HG03097 (cell line): Measurements from ENCODE around the gene OR8U1.
"Not testable (repeated sequence)": the region's sequence is repeated elsewhere in the genome, so short reads cannot be mapped to it uniquely, and the experiment has no call there.

Experiments
- ATAC-seq: cut with Tn5 transposase; IDR thresholded peaks from one replicate; pipeline ENCODE4 v1.9.1; 2021; ENCODE audit not compliant: unreplicated experiment, low FRiP score

OR8U1 gene

GRCh38 chr11:56375324-56375723 is at the start of gene OR8U1:
Gene OR8U1 (plus strand): TSS chr11:56375624. CDS start chr11:56375624, 0 bp downstream.
- ATAC-seq: no peak

GRCh38 chr11:56331861-56332491 is 43.4 kb upstream of the OR8U1 start:
- no peak for ATAC-seq

GRCh38 chr11:56333156-56333555 is 42.3 kb upstream of the OR8U1 start:
- ATAC-seq: no peak

DNA sequence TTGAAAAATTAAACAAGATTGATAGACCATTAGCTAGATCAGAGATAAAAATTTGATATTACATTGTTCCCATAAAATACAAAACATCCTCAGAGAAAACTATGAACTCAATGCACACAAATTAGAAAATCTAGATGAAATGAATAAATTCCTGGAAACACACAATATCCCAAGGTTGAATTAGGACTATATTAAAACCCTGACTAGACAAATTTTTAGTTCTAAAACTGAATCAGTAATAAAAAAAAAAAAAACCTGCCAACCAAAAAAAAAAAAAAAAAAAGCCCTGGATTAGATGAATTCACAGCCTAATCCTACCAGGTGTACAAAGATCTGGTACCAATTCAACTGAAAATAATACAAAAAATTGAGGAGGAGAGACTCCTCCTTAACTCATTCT is 35.1 kb upstream of the OR8U1 start:
- ATAC-seq: no peak

GRCh38 chr11:56345739-56346138 is 29.7 kb upstream of the OR8U1 start, which contains the start of gene OR8K1:
Gene OR8K1 (plus strand): TSS chr11:56346039. CDS start chr11:56346039, 0 bp downstream.
- ATAC-seq: no peak

DNA sequence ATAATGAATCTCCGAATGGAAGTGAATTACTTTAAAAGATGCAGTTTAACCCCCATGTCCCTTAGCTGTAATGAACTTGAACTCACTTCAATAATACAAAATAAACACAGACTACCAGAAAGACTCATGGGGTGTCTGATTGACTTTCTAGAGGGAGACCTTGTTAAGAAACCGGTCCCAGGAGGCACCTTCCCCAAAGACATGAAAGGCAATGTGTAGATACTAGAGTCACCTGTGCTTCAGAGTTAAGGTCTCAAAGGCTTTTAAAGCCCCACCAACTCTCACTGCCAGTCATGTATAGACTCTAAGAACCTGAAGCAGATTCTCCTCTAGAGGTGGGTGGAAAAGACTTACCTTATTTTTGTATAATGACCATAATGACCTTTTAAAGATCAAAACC is 21.4 kb upstream of the OR8U1 start, which contains the start of gene OR8J1:
OR8J1 (plus strand) TSS at position 301 of the 400 bp plus-strand sequence. CDS start 5,956 bp downstream, outside the sequence.
- no peak for ATAC-seq

DNA sequence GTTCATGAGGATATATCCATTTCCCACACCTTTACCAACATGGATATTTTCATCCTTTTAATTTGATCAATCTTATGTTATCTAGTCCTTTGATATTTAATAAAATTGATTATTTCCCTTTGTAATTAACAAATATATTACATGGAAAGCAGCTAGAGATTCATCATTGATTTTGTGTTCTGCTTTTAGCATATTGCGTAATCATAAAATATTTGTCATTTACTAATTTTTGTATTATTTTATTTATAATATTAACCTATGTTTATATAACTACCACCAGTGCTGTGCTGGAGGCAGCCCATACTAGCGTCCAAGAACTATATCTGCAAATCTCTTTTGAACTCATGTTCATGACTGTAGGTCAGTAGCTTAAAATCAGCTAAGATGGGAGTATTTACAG is 4.7 kb downstream of the OR8U1 start:
- ATAC-seq: no peak

DNA sequence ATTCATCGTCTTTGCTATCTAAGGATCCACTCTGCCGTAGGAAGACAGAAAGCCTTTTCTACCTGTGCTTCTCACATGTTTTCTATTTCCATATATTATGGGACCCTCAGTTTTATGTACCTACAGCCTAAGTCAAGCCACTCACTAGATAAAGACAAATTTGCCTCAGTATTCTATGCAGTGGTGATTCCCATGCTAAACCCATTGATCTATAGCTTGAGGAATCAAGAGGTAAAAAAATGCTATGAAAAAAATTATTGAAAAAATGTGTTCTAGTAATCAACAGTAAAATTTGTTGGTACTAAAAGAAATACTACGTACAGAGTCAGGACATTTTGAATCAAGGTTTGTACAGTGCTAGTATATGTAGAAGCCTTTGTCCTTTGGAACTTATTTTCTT is 19.0 kb downstream of the OR8U1 start:
- ATAC-seq: no peak

DNA sequence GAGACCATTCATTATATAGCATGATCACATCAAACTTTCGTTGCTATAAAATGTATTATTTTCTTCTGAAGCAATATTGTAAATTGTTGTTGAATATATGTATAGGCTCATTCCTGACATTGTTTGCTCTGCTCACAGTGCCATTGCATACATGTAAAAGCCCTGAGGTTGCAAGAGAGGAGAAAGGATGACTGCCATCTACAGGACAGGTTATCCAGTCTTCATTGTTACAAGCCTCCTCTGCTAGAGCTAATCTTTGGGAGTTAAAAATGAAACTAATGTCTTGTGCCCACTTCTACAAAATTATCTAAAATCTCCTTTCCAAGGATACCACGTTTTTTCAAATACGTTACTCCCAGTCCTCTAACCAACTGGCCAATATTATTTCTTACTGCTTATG is 20.6 kb downstream of the OR8U1 start:
- no peak for ATAC-seq

DNA sequence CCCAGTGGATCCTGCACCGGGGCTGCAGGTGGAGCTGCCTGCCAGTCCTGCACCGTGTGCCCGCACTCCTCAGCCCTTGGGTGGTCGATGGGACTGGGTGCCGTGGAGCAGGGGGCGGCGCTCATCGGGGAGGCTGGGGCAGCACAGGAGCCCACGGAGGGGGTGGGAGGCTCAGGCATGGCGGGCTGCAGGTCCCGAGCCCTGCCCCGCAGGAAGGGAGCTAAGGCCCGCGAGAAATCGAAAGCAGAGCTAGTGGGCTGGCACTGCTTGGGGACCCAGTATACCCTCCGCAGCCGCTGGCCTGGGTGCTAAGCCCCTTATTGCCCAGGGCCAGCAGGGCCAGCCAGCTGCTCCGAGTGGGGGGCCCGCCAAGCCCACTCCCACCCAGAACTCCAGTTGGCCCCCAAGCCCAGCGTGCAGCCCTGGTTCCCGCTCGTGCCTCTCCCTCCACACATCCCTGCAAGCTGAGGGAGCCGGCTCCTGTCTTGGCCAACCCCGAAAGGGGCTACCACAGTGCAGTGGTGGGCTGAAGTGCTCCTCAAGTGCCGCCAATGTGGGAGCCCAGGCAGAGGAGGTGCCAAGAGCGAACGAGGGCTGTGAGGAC is 26.5 kb downstream of the OR8U1 start:
- not testable (repeated sequence) for ATAC-seq

GRCh38 chr11:56404393-56404792 is 29.0 kb downstream of the OR8U1 start:
- no peak for ATAC-seq

DNA sequence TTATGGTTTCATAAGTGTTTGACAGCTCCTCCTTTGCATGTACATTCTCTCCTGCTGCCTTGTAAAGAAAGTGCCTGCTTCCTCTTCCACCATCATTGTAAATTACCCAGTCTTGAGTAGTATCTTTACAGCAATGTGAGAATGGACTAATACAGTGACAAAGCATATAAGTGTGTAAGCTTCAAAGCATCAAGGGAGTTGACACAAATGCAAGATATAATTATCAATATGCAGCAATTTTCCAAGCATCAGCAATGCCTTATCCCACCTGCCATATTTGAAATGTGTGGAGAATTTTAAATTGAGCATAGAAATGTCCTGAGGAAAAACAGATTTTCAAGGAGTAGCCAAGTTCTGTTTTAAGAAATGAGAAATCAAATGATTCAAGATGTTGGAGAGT is 35.4 kb downstream of the OR8U1 start:
- no peak for ATAC-seq

DNA sequence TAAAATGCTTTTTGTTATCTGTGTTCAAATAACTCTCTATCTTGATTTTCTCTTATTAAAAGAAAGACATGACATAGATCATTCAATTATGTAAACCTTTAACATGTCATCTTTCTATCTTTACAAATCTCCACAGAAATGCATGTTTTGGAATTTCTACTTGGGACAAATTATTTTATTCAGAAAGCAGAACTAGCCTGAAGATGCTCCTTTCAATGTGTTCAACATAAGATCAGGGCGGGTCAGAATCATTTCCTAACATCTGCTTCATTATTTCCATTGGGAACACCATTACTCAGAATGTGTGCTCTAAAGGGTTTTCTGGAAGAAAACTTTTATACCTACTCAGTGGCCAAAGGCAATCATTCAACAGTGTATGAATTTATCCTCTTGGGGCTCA is 37.0 kb downstream of the OR8U1 start, which contains the start of gene OR5AL1:
OR5AL1 (plus strand) TSS at position 301 of the 400 bp plus-strand sequence.
- ATAC-seq: no peak
